HepG2 (cell line): ENCODE data around the gene ANO2. TPM values are rescaled to one million over a fixed set of nuclear protein-coding genes. Genes with fewer than 3 reads are reported as not detected.
A peak's percentile ranks its signal among the peaks of the same experiment; 100 is the strongest.

Experiments
- ATAC-seq: fragments of 200-7000 bp; cut with Tn5 transposase; 3 replicates; pipeline ENCODE4 v1.9.1; 2020; ENCODE audit warnings: mild to moderate bottlenecking, moderate library complexity
- BruUV-seq: library from RNA; stranded (reverse); fragments of 400-500 nt; replicated peaks from 2 replicates; lab custom pipeline; 2021; lab: Mats Ljungman, UMichigan
- CTCF ChIA-PET: fragments of 300-600 bp; formaldehyde crosslinking; extraction: SDS; loops from one replicate; lab custom pipeline; 2021; ENCODE audit warnings: low total read pairs, inconsistent platforms, low intra/inter-chr PET ratio; lab: Yijun Ruan, JAX
- POLR2A ChIA-PET: fragments of 350-600 bp; sonication (Branson Sonifier 250); formaldehyde crosslinking; loops from one replicate; lab custom pipeline; 2020; ENCODE audit warnings: antibody characterized with exemption, inconsistent platforms; lab: Yijun Ruan, JAX
- DNase-seq: peaks from one replicate; pipeline ENCODE4 v3.0.0-alpha.2; 2015; ENCODE audit warnings: low spot score
- FAIRE-seq: peaks from 3 replicates; lab custom pipeline; 2011; peaks lifted over from hg19 to GRCh38; lab: Jason Lieb, UNC
- H2AFZ ChIP-seq: one replicate; pipeline ENCODE4 v1.6.1; 2011; ENCODE audit warnings: low read length, inconsistent platforms
- H3K27ac ChIP-seq: fragments of 300-600 bp; 3 replicates; pipeline ENCODE4 v1.8.0; 2011; ENCODE audit warnings: mixed run types, mild to moderate bottlenecking, mixed read lengths, low read length, inconsistent platforms; ENCODE audit not compliant: insufficient read depth; ENCODE audit errors: extremely low read length
- H3K27me3 ChIP-seq, 2 experiments: fragments of 200-600 bp in 1 of 2; 2 replicates in 1 of 2; 3 replicates in 1 of 2; pipeline versions ENCODE4 v1.6.0 to v1.8.0; 2011; ENCODE audit warnings: low read length in 2 of 2, mild to moderate bottlenecking in 2 of 2, moderate library complexity in 2 of 2, inconsistent platforms in 1 of 2; ENCODE audit not compliant: insufficient read depth in 2 of 2, control insufficient read depth in 1 of 2
- H3K36me3 ChIP-seq, 2 experiments: fragments of 200-600 bp in 1 of 2; replicated peaks in 1 of 2; 2 replicates in 1 of 2; 3 replicates in 1 of 2; pipeline versions ENCODE4 v1.5.1 to v1.8.0; 2011; ENCODE audit warnings: low read length in 2 of 2, inconsistent platforms in 1 of 2; ENCODE audit not compliant: insufficient read depth in 2 of 2, control insufficient read depth in 1 of 2
- H3K4me1 ChIP-seq: 2 replicates; pipeline ENCODE4 v1.5.1; 2012; ENCODE audit warnings: low read length, inconsistent platforms; ENCODE audit not compliant: insufficient read depth
- H3K4me2 ChIP-seq: 2 replicates; pipeline ENCODE4 v1.6.0; 2011; ENCODE audit warnings: low read depth, low read length, inconsistent platforms
- H3K4me3 ChIP-seq, 3 experiments: fragments of 200-600 bp in 1 of 3; sonication (generic), shearing (Covaris generic) in 1 of 3; replicated peaks in 1 of 3; 2 replicates each; pipeline ENCODE4 v1.5.1; 2011 to 2016; ENCODE audit warnings: low read length in 3 of 3, inconsistent platforms in 2 of 3, low read depth in 2 of 3, mild to moderate bottlenecking in 2 of 3, control low read depth in 1 of 3, mixed read lengths in 1 of 3; ENCODE audit not compliant: insufficient read depth in 1 of 3
- H3K79me2 ChIP-seq: one replicate; pipeline ENCODE4 v1.6.1; 2011; ENCODE audit warnings: low read length, inconsistent platforms; ENCODE audit not compliant: insufficient read depth
- H3K9ac ChIP-seq: 2 replicates; pipeline ENCODE4 v1.6.0; 2011; ENCODE audit warnings: mild to moderate bottlenecking, low read depth, low read length, inconsistent platforms; ENCODE audit not compliant: insufficient read depth
- H3K9me3 ChIP-seq: 2 replicates; pipeline ENCODE4 v1.5.1; 2012; ENCODE audit warnings: mild to moderate bottlenecking, low read length
- H4K20me1 ChIP-seq: 2 replicates; pipeline ENCODE4 v1.6.0; 2011; ENCODE audit warnings: inconsistent platforms, mild to moderate bottlenecking, low read length, moderate library complexity; ENCODE audit not compliant: insufficient read depth
- AGO2 ChIP-seq: fragments of 200-400 bp; formaldehyde crosslinking; optimal IDR thresholded peaks from 2 replicates; pipeline ENCODE3; 2017; ENCODE audit warnings: mild to moderate bottlenecking, low read depth, low read length, moderate library complexity
- BATF2 ChIP-seq: sonication (generic); formaldehyde crosslinking; IDR thresholded peaks from 2 replicates; pipeline ENCODE4 v1.8.0; 2022; ENCODE audit warnings: mild to moderate bottlenecking, missing genetic modification reagents, moderate library complexity
- FOXJ3 ChIP-seq: sonication (generic); formaldehyde crosslinking; IDR thresholded peaks from 2 replicates; pipeline ENCODE4 v1.4.0; 2020; ENCODE audit warnings: missing genetic modification reagents, mild to moderate bottlenecking, borderline replicate concordance
- FOXP1 ChIP-seq, 2 experiments: fragments of 450-650 bp in 1 of 2; IDR thresholded peaks; 2 replicates each; pipeline ENCODE4 v1.6.1; 2017 to 2018; ENCODE audit warnings: antibody characterized with exemption in 1 of 2
- HNRNPK ChIP-seq: fragments of 200-400 bp; formaldehyde crosslinking; IDR thresholded peaks from 2 replicates; pipeline ENCODE4 v1.6.1; 2018; ENCODE audit warnings: low read length, low read depth, moderate library complexity, mild to moderate bottlenecking; ENCODE audit not compliant: poor library complexity, severe bottlenecking
- HOMEZ ChIP-seq: IDR thresholded peaks from 2 replicates; pipeline ENCODE4 v1.6.1; 2016; ENCODE audit warnings: low read depth
- IRF1 ChIP-seq: sonication (generic); formaldehyde crosslinking; IDR thresholded peaks from 2 replicates; pipeline ENCODE4 v1.4.0; 2020; ENCODE audit warnings: low read depth, mild to moderate bottlenecking, missing genetic modification reagents
- IRX3 ChIP-seq: sonication (generic); formaldehyde crosslinking; IDR thresholded peaks from 2 replicates; pipeline ENCODE4 v1.8.1; 2023; ENCODE audit warnings: mild to moderate bottlenecking, low read depth, missing genetic modification reagents, borderline replicate concordance
- LBX2 ChIP-seq: sonication (generic); formaldehyde crosslinking; IDR thresholded peaks from 2 replicates; pipeline ENCODE4 v1.5.0; 2020; ENCODE audit warnings: missing genetic modification reagents, mild to moderate bottlenecking, borderline replicate concordance
- MTERF4 ChIP-seq: sonication (generic); formaldehyde crosslinking; IDR thresholded peaks from 2 replicates; pipeline ENCODE4 v1.8.0; 2023; ENCODE audit warnings: mild to moderate bottlenecking, missing genetic modification reagents
- ONECUT2 ChIP-seq: sonication (generic); formaldehyde crosslinking; IDR thresholded peaks from 2 replicates; pipeline ENCODE4 v1.4.0; 2020; ENCODE audit warnings: missing genetic modification reagents
- PAXIP1 ChIP-seq: sonication (generic); formaldehyde crosslinking; conservative IDR thresholded peaks from 2 replicates; pipeline ENCODE4 v1.4.0; 2020; ENCODE audit warnings: mild to moderate bottlenecking, missing genetic modification reagents, moderate library complexity
- SAFB2 ChIP-seq: sonication (generic); formaldehyde crosslinking; IDR thresholded peaks from 2 replicates; pipeline ENCODE4 v1.5.1; 2020; ENCODE audit warnings: missing genetic modification reagents, low read depth, mild to moderate bottlenecking, borderline replicate concordance
- U2AF1 ChIP-seq: fragments of 200-400 bp; formaldehyde crosslinking; optimal IDR thresholded peaks from 2 replicates; pipeline ENCODE3; 2017; ENCODE audit warnings: mild to moderate bottlenecking, low read depth, low read length
- WGBS: methylation state at CpG from one replicate; pipeline ENCODE4 v1.1.6; 2017; ENCODE audit warnings: low lambda C conversion rate; 5-methylcytosine and 5-hydroxymethylcytosine counted together
- in situ Hi-C: cut with HindIII; loops from 2 replicates; pipeline ENCODE4 v1.10.0; 2017; ENCODE audit warnings: low pct_unique_long_range_greater_than_20kb; ENCODE audit not compliant: extremely low pct_ligation_motif_present
- intact Hi-C: fragments of 100-400 bp; cut with micrococcal nuclease; formaldehyde crosslinking; loops from one replicate; pipeline ENCODE4 v1.10.0; 2022; ENCODE audit not compliant: unreplicated experiment
- polyA plus RNA-seq, 8 experiments: library from polyadenylated mRNA; depleted of rRNA in 3 of 8; stranded (reverse) in 7 of 8; unstranded in 1 of 8; fragments of >200 nt; fragmentation: Illumina TruSeq in 4 of 8; extraction: Trizol in 4 of 8; gene quantifications; 2 replicates each; pipeline versions ENCODE4 v1.2.1 to v1.2.3, GENCODE V29; 2011 to 2016; ENCODE audit warnings: low read depth in 4 of 8, missing spikeins in 1 of 8, mixed read lengths in 1 of 8; ENCODE audit not compliant: insufficient read depth in 1 of 8
- total RNA-seq, 5 experiments: library from RNA; depleted of rRNA; stranded (reverse); fragments of >200 nt; fragmentation: Illumina TruSeq; extraction: Trizol; gene quantifications; 2 replicates each; pipeline ENCODE4 v1.2.3, GENCODE V29; 2016; ENCODE audit warnings: low read depth in 1 of 5

The ANO2 gene
- total and polyA plus RNA-seq, 2 of the 13 experiments (the other 11 are each of a cell fraction or from before 2014, with no cell fraction given): 0.18 TPM; not detected in 1

GRCh38 chr12:5587711-5588121, 357.3 kb downstream of the ANO2 start (continued):
- TF ChIP-seq ONECUT2 (CRISPR knock-in tag) (no peak), MTERF4 (CRISPR knock-in tag) (no peak), PAXIP1 (CRISPR knock-in tag) (no peak)

GRCh38 chr12:5586201-5586600, 358.9 kb downstream of the ANO2 start:
- POLR2A ChIA-PET: no interaction called here
- Histone ChIP-seq H3K4me3 (no peak overlapping the region), H2AFZ (peak overlapping the region; percentile 31), H4K20me1 (no peaks in the 10 kb centered on the region), H3K27ac (no peak overlapping the region), H3K79me2 (no peaks in the 10 kb centered on the region), H3K4me2 (peak overlapping the region; percentile 25; the same call in 1 of the 2 replicates), H3K4me1 (peaks cover 18% of the 10 kb centered on the region), H3K9me3 (no peaks in the 10 kb centered on the region), H3K9ac (no peak overlapping the region), H3K36me3 (no peaks in the 10 kb centered on the region), H3K27me3 (peaks cover 0 to 6% of the 10 kb centered on the region in 2 experiments; a peak in 1 of 5 replicates)
- intact Hi-C loops (loop anchor here (5.0 kb wide), 1 partner anchor 394 kb away; no protein-coding TSS in a partner anchor), in situ Hi-C loops (no loop called here)
- ATAC-seq (peak; percentile 56; the same call in 1 of the 3 replicates), DNase-seq (peak; percentile 28), FAIRE-seq (no peak)
- CTCF ChIA-PET: no interaction called here
- 10% methylated on average over 4 of the region's 4 CpGs for WGBS
- BruUV-seq: no TSS peak
- TF ChIP-seq SAFB2 (CRISPR knock-in tag) (no peak), AGO2 (no peak), HOMEZ (no peak), LBX2 (CRISPR knock-in tag) (no peak), U2AF1 (no peak), FOXP1 (IDR thresholded peaks at IDR 0.05) (no peak), FOXP1 (CRISPR knock-in tag; IDR thresholded peaks at IDR 0.05) (peak; percentile 34; the same call in 1 of the 2 replicates), BATF2 (CRISPR knock-in tag) (no peak), IRX3 (CRISPR knock-in tag) (no peak), HNRNPK (no peak), IRF1 (no peak), FOXJ3 (CRISPR knock-in tag) (no peak)
